NCI-H446 treated with DMSO at 0.1 percent for 48 hours (cell line): ENCODE data around the gene TBCD.

Source experiments
- DNase-seq: peaks from one replicate; lab custom pipeline; 2025; lab: John Stamatoyannopoulos, UW

TBCD gene

GRCh38 chr17:82856361-82856760 is 104.5 kb downstream of the TBCD start:
- no peak for DNase-seq

DNA sequence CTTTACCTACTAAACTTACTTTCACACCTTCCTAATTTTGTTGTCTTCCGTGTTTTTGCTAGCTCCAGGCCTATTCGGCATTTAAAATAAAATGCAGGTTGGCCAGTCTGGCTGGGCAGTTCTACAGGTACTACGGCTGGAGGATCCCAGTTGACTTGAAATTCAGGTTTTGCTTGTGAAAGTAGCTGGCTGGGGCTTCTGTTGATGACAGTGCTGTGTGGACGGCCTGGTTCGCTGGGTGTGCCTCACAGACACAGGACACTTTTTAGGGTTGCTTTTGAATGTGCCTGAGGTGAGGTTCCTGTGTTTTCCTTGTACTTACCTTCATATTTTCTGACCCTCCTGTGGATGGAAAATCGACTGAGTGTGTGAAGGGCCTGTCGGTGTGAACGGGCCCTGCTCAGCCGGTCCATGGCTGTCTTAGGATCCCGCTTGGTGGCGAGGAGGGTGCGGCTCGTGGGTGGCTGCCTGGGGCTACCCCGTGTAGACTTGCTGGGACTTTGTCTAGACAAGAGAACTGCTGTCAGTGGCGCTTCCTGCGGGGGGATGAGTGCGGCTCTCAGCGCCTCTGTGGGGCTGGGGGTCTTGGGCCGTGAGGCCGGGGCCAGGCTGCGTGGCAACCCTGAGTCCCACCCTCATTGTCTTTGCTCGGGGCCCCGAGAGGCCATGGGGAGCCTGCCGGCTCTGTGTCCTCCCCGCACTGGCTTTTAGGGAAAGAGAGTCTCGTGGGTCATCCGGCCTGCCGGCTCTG is 106.7 kb downstream of the TBCD start:
- no peak for DNase-seq

- no peak for DNase-seq
Observed at GRCh38 chr17:82859431-82860403, 107.9 kb downstream of the TBCD start.

DNA sequence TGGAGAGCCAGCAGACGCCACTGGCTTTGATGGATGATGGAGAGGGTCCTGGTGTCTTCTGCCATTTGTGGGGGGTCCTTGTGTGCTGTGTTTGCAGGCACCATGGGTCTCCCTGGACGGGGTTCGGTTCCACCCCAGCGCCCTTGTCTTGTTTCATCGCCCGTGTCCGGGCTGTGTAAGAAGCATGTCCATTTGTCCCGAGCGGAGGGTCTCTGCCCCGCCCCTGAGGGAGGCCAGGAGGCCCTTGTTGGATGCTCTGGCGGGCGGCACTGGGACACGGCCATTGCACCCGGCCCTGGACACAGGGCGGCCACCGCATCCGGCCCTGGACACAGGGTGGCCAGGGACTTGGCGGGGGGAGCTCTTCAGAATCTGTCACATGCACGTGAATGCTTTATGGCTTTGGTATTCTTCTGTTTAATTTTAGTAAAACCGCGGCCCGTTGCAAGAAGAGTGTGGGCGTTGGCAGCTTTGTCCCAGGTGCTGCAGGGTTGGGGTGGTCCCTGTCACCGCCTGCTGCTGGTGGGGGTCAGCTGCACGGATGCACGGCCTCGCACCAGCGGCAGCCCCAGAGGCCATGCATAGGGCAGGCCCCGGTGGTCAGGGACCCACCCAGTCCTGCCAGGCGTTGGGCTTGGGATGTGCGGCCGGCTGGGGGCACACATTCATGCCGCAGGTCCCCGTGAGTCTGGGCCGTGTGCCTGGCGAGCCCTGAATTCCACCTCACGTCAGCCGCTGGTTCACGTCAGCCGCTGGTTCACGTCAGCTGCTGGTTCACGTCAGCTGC is 108.9 kb downstream of the TBCD start:
- no peak for DNase-seq

- no peak for DNase-seq
Observed at GRCh38 chr17:82861393-82861775, 109.5 kb downstream of the TBCD start.

DNA sequence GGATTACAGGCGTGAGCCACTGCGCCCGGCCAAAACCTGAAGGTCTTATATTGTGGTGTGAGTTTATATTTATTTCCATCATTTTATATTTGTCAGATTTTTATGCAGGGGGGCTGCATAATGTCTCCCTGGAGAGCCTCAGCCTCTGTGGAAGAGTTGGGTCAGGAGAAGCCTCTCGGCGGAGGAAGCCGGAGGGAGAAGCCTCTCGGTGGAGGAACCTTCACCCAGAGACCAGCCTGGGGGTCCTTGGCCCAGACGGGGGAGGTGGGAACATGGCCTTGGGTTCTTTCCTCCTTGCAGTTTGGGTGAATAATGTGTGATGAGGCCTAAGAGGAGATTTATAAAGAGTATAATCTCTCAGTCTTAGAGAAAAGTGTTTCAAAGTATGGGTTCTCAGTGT is 110.3 kb downstream of the TBCD start:
- no peak for DNase-seq

GRCh38 chr17:82862737-82863382 is 111.0 kb downstream of the TBCD start:
- no peak for DNase-seq

DNA sequence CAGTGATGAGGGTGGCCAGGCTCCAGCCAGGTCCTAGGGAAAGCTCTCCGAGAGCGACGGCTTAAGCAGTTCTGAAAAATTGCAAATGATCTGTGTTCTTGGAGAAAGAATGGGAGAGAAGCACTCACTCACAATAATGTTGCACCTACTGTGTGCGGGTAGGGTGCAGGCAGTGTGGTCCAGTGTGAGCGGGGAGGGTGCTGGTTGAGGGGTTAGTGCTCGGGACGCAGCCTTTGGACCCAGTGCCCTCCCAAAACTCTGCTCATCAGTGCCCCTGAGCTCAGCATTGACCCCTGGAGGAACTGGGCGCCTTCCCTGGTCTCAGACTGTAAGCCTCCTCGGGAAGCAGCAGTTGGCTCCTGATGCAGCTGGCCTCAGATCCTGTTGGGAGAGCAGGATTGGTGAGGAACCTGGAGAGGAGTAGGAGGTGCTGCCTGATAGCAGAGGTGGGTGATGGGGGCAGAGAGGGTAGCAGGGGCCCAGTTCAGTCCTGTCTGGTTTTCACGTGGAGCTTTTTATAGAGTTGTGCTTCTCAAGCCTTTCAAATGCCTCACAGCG is 111.6 kb downstream of the TBCD start:
- DNase-seq = no peak

DNA sequence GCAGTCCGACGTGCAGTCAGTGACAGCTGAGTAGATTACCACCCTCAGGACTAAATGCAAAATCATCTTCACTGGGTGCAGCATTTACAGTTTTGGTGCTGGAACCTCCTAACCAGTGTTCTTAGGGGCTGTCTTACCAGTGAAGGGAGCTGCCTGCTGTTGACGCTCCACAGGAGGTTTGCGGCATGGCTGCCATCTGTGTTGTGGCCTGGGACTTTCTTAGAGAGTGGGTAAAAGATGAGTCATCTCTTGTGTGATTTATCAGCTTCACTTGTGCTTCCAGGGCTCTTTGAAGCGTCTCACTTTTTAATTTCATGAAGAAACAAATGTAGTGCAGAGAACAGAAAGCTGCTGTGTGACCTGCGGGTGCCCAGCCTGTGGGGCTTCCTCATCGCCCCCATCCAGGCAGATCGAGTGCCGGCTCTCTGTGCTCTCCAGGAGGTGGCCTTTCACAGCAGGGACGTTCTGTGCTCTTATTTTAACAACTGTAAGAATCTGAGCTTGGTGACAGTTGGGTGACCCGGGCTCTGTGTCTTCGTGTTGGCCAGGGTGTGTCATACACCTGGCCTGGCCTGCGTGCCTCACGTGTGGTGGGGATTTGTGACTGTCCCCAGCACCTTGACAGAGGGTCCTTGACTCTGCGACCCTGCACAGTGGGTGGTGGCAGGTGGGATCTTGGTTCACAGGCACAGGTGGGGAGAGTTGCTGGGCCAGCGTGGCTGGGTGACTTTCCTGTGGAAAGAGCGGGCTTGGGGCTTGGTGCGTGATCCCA is 112.3 kb downstream of the TBCD start:
- peak; percentile 73 for DNase-seq

- DNase-seq = no peak
Observed at GRCh38 chr17:82864713-82865248, 112.9 kb downstream of the TBCD start.

- no peak for DNase-seq
Observed at GRCh38 chr17:82865274-82865673, 113.4 kb downstream of the TBCD start.

DNA sequence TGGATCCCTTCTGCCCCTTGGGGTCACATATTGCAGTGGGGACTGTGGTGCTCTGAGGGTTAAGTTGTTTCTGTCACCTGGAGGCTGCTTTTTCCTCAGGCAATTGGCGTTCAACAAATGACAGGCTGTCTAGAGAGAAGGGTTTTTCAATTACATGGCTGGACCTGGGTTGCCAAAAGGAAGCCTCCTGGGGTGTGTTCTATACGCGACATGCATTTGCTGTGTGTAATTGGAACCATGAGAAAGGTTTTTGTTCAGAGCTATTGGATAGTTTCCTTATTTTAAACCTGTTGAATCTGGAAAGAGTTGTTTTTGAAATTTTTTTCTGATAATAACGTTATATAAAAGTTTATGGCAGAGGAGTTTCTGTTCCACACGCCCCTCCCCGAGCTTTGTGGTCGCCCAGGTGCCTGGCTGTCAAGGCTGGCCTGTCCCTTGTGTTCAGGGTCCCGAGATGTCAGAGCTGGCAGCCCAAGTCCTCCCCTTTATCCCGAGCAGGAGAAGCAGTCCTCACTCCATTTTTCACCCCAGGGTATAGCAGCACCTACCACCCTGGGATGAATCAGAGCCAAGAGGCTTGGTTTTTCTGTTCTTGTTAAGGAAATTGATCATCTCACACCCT is 114.0 kb downstream of the TBCD start:
- DNase-seq = no peak

DNA sequence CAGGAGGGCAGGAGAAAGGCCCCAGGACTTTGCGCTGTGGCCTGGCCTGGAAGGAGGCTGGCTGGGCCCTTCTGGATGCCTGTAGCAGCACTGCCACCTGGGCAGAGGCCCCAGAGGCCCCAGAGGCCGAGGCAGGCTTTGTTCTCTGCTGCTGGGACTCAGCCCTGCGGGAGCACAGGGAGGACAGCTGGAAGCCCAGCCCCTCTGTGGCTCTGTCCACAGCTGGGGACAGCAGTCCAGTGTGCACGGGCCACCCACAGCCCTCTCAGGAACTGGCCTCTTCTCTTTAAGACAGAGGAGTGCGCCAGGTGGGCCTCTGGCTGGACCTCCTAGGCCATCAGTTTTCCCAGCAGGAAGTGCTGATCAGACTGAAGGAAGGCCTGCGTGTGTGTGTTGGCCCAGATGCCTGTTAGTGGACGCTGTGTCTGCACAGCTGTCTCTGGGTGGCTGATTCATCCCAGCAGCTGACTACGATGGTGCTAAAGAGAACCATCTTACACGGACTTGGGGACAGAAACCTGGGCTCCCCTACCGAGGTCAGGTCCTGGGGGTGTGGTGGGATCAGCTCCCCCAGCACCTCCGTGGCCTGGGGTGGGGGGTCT is 114.8 kb downstream of the TBCD start:
- DNase-seq = no peak

- DNase-seq = no peak
Observed at GRCh38 chr17:82867763-82868325, 116.0 kb downstream of the TBCD start.

DNA sequence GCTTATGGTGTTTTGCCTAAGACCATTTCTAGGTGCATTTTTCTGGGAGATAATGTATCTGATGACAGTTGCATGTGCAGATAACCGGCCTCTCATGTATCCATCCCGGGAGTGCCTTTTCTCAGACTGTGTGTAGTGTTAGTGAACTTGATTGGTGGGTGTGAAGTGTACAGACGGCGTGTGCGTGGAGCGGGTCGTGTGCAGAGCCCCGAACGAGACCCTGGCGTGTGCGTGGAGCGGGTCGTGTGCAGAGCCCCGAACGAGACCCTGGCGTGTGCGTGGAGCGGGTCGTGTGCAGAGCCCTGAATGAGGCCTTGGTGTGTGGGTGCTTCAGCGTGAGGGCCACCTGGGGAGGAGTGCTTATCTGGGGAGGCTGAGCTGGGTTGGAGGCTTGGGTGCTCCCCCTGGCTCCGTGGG is 116.9 kb downstream of the TBCD start:
- no peak for DNase-seq

GRCh38 chr17:82869536-82869935 is 117.7 kb downstream of the TBCD start:
- no peak for DNase-seq

GRCh38 chr17:82870091-82870491 is 118.2 kb downstream of the TBCD start:
- no peak for DNase-seq

DNA sequence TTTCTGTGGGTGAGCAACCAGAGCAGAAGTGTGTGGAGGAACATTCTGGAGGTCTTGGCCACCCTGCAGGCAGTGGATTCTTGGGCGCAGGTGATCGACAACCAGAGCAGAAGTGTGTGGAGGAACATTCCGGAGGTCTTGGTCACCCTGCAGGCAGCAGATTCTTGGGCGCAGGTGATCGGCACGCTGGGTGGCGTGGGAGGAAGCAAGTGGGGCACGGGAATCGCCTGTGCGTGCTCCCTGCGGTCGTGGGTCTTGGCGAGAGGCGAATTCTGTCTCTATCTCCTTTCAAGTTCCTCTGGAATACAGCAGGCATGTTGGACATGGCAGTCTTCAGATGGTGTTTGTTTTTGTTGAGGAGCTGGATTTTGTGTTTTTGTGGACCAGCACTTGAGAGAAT is 118.7 kb downstream of the TBCD start:
- DNase-seq = no peak
